Urothelium cell line (cell line): ENCODE results near the gene ECEL1.
"Not testable (repeated sequence)": the region's sequence is repeated elsewhere in the genome, so short reads cannot be mapped to it uniquely, and the experiment has no call there.

Experiments
- DNase-seq: peaks from one replicate; pipeline ENCODE4 v3.0.0; 2011; ENCODE audit warnings: low spot score, mixed read lengths
- FAIRE-seq: peaks from 2 replicates; lab custom pipeline; 2011; peaks lifted over from hg19 to GRCh38; lab: Jason Lieb, UNC

Gene ECEL1

DNA sequence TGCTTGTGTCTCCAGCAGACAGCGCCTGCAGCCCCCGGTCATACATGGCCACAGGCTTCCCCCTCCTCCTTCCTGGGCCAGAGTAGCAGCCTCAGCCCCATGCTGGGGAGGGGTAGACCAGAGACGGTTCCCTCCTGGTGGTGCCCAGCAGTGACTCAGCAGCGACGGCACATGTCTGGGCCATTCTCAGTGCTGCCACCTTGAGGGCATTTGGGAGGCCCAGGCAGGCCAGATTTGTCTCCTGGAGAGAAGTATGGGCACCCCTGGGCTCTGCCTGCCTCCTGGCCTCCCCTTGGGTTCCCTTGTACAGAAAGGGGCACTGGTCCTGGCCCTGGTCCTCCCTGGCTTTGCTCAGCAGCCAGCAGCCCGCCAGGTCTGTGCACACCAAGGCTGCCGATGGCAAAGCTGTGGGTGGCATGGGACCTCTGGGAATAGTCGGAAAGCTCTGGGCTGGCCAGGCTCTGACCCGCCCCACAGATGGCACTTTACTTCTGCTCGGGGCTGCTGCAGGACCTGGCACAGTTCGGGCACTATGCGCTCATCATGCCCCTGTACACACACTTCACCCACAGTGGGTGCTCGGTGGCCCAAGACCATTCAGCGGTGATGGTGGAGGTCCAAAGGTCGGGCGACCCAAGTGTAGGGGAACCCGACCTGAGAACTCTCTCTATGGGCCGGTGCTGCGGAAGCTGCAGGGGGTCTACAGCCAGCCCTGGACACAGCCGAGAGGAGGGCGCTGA lies 43.1 kb downstream of the ECEL1 start:
- FAIRE-seq (peak; percentile 37), DNase-seq (peak; percentile 80)

DNA sequence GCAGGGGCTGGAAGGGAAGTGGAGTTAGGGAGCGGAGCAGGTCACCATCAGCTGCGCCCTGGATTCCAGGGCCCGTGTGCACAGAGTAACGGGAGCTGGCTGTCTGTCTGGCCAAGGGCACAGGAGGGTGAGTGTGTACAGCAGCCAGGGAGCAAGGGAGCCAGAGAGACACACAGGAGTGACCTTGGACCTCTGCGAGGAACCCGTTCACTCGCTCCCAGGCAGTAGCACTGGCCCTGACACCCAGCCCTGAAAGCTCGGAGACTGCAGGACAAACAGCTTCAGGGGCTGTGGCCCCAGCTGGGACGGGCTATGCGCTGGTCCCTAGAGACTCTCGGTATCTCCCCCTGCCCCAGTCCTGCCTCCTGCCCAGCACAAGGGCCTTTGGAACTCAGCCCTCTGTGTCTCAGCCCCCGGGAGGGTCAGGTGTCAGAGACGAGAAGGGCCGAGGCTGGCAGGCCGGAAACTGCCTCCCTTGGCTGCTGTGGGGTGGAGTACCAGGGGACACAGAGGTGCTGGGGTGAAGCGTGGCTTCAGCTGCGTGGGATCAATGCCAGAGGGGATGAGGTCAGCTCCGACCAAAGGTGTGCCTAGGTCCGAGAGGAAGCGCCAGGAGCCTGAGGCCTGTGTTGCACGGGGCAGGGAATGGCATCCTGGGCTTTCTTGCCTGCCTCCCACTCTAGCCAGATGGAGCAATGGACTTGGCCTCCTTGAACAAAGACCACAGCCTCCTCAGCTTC lies 43.8 kb downstream of the ECEL1 start:
- not testable (repeated sequence) for FAIRE-seq

DNA sequence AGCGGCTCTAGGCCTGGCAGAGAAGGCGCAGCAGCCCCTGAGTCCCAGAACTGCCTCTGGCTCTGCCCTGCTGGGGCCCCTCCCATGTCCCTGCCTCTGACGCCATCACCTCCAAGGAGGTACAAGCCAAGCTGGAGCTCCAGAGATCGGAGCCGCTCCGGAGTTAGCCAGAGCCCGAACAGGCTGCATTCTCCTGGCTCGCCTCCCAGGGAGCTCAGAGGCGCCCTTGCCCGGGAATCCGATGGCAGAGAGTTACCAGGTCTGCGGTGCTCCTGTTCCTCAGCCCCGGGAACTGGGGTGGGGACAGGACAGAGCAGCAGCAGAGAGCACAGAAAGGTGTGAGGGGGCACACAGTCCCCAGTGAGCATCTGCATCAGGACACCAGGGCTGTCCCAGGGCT lies 44.6 kb downstream of the ECEL1 start:
- not testable (repeated sequence) for DNase-seq, FAIRE-seq

More for the DNA sequence above, 43.8 kb downstream of the ECEL1 start:
- not testable (repeated sequence) for DNase-seq

DNA sequence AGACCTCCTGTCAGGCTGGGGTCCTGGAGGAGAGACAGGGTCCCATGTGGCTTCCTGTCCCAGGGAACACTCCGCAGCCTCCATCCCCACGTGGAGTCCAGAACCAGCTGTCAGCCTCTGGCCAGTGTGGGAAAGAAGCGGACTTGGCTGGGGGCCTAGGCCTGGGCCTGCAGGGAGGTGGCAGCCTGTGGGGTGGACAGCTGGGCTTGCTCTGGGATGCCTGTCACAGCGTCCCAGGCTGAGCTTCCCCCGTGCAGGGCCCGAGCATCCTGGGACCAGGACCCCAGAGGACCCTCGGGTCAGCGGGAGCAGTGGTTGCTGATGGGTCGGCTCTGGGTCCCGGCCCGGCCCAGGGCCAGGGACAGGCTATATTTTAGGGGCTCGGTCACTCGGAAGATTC lies 45.2 kb downstream of the ECEL1 start:
- FAIRE-seq, DNase-seq: not testable (repeated sequence)

DNA sequence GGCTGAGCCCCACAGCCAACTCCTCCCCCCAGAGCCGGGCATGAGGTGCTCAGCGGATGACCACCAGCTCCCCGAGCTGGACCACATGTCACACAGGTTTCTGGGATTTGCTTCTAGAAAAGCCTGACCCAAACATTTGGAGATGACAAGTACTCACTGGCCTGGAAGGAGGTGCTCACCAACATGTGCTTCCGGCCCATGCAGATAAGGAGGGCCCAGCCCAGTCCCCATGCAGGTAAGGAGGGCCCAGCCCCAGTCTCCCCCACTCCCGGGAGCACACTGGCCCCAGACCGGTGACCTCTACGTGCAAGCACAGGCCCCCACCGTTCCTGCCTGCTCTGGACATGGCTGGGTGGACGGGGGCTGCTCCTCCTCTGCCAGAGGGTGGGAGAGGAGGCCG lies 45.7 kb downstream of the ECEL1 start:
- not testable (repeated sequence) for DNase-seq, FAIRE-seq

DNA sequence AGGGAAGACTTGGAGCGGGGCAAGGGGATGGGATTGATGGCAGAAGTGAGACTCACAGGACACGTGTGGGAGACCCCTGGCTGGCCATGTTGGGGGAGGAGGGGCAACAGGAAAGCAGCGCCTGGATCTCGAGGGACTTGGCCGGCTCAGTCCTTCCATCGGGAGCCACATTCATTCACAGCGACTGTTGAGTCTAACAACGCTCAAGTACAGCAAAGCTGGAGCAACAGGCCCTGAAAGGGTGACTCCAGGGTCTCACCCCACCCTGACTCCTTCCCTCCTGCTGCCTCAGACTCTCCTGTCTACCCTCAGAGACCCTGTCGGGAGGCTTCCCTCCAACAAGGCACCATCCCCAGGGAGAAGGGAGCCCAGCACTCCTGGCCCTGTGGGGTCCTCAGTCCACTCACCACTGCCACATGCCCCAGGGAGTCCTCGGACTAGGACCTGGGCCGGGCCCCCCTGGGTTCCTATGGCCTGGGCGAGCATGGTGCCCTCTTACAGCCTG lies 46.4 kb downstream of the ECEL1 start:
- FAIRE-seq (no peak), DNase-seq (no peak)

DNA sequence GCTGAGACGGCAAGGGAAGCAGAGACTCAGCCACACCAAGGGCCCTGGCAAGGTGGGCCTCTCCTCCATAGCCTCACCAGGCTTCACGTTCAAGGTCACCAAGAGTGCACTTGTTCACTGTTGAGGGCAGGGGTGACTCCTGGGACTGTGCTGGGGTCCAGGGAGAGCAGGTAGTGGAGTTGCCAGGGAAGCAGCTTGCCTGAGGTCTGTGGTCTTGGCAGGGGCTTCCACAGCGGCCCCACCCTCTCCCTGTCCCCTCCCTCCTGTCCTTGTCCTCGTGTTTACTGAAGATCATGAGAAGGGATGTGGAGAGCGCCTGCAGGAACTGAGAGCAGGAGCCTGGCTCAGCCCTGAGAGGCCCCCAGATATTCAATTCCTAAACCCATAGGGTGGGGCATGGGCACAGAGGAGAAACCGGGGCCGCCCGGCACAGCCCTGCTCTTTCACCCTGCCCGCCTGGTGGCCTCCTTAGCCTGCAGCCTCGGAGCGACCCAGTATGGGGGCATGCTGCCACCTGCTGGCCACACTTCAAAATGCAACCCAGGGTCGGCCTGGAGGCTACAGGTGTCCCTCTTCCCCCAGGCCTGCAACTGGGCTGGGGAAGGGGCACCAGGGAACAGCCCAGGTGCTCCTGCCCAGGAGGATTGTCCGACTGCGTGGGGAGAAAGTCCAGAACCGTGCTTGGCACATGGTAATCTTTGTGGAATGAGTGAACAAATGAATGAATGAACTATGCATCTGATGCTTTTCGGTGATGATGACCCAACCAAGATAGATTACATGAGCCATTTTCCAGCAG lies 47.2 kb downstream of the ECEL1 start:
- FAIRE-seq (peak; percentile 77), DNase-seq (peak; percentile 81)

DNA sequence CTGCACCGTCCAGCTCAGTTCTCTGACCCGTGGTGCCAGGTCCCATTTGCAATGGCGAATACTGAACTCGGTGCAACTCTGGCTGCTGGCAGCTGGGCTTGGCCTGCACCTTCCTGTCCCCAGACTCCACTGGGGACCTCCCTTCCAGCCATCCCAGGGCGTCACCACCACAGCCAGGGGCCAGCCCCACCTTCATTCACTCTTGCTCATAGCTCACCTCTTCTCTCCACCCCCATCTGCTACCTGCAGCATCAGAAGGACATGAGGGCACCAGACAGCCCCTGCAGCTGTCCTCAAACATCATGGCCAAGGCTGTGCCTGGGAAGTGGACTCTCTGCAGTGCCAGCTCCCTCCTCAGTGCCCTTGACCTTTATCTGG lies 47.9 kb downstream of the ECEL1 start:
- no peak for DNase-seq
- peak; percentile 9 for FAIRE-seq

DNA sequence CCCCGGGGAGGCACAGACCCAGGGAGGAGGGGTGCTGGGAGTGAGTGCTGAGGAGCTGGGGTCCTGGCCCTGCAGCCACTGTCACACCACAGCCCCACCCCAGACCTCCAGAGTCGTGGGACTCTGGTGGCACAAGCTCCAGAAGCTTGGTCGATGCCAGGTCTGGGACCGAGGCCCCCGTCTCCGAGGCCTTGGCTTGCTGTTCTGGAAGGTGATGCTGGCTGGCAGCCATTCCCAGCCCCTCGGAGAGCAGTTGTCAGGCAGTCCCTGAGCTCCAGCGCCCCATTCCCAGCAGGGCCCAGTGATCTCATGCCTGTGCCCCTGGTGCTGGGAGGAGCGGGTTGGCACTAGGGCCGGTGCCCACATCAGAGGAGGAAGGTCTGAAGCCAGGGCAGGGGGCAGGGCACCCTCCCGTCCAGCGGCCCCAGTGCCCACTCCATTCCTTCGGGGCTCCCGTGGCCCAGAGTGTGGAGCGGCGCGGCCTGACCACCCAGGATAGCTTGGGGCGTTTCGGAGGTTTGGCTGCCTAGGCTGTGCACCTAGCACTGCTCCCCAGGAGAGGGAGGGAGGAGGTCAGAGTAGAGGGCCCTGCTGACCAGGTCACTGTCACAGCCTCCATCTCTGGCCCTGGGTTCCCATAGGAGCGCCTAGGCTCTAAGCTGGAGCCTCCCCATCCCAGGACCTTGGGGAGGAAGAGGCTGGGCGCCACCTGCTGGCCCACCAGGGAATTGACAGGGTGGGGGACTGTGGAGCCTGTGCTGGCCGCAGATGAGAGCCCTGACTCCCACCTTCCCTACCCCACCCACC lies 48.5 kb downstream of the ECEL1 start:
- DNase-seq (no peak), FAIRE-seq (no peak)

DNA sequence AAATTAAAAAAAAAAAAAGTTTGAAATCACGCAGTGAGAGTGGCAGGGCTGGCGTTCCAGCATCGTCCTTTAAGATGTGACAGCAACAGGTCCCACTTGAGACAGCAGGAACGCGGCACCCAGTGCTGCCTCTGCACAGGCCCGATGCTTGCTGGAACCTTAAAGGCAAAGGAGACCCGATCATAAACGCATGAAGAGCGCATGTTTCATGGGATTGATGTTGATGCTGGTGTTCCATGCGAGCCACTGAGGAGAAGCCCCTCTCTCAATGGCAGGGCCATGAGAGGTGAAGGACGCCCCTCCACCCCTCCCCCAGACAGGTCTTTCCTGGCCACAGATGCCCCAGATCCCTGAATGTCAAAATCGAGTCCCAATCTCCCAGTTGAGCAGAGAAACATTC lies 49.5 kb downstream of the ECEL1 start:
- no peak for FAIRE-seq
- DNase-seq: no peak

DNA sequence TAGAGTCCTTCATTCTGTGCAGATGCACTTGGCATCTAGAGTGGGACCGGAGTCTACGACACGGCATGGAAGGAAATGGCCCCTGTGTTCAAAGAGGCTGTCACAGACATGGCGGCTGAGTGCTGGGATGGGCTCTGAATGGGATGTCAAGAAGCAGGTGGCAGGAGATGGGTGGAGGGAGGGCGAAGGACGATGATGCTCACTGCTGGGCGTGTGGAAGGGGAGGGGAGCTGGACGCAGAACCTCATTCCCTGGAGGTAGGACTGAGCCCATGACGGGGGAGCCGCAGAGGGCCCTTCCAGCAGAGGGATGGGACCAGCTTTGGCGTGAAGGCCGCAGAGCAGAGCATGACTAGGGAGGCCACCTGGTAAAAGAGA lies 50.5 kb downstream of the ECEL1 start:
- no peak for DNase-seq
- no peak for FAIRE-seq

DNA sequence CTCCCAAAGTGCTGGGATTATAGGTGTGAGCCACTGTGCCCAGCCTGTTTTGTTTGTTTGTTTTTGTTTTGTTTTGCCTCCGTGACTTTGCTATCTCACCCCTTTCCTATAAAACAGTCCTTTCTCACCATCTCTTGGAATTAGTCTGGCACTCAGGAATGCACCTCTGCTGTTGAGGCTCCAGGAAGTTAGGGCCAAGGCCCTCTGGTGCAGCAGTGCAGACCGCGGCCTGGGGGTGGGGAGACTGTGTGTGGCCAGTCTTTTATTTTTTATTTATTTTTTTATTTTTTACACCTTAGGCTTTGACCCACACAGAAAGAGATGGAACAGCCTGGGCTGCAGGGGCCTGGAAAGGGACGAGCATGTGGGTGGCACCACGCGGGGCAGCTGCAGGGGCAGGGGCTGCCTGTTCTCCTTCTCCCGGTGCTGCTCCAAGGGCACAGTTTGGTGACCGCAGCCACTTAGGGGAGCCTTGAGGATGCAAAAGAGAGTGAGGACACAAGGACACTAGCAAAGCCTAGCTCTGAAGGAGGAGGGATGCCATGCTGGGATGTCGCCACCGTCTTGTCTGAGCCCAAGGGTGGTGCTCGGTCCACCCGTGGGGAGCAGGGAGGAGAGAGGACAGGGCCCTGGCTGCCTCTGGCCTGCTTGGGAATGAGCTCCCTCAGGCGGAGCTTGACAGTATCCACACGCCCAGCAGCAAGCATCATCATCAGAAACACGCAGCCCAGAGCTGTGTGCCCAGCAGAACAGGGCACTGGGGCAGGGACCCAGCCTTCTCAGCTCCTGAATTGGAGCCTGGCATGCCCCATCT lies 51.0 kb downstream of the ECEL1 start:
- DNase-seq (no peak), FAIRE-seq (no peak)

DNA sequence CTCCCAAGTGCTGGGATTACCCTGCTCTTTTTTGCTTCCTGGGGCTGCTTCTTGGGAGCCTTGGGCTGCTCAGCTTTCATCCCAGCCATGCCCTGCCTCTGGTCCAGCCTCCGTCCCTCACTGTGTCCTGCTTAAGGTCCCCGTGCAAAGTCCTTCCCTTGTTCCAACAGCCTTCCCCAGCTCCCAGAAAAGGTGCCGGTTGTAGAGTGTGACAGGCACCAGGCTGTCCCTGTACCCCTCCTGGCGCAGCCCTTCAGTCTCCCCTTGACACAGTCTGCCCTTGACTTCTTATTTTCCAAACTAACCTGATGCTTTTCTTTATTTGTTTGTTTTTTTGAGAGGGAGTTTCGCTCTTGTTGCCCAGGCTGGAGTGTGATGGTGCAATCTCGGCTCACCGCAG lies 51.8 kb downstream of the ECEL1 start:
- DNase-seq (no peak), FAIRE-seq (no peak)

DNA sequence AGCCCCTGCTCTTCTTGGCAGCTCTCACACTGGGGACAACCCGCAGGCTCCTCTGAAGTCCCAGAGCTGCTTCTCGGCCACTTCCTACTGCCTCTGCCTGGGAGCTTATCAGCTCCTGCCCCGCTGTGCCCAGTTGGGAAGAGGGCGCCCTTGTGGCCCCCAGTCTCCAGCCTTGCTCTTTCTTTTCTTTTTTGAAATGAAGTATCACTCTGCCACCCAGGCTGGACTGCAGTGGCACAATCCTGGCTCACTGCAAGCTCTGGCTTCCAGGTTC lies 52.3 kb downstream of the ECEL1 start:
- DNase-seq (no peak), FAIRE-seq (no peak)

DNA sequence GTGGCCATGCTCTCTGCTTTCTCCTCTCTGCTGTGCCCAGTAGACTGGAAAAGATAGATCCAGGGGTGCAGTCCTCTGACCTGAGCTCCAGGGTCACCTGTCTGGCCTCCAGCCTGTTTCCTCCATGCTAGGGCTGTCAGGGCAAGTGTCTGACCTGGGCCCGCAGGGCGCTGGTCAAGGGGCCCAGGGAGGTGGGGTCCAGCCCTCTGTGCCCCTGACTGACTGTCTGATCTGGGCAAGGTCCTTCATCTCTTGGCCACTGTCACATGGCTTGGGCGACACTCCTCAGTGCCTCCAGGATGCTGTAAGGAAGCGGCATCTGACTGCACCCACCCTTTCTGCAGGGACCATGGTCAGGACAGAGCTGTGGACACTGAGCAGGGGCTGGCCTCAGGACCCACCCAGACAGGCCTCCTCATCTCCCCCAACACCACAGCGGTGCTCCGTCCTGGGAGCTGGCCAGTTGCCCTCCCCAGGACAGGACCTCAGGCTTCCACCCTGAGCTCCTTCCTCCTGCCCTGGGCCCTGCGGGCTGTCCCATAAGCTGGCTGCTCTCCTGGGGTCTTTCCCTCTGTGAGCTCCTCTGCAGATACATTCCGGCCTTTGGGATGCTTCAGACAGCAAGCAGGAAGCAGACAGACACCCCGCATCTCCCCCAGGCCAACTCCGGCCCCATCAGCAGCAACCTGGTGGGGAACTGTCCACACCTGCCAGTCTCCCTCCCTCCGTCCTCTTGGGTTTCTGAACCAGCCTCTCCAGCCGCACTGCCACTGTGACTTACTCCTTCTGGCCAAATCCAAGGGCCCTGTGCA lies 52.9 kb downstream of the ECEL1 start:
- no peak for DNase-seq
- FAIRE-seq: no peak

DNA sequence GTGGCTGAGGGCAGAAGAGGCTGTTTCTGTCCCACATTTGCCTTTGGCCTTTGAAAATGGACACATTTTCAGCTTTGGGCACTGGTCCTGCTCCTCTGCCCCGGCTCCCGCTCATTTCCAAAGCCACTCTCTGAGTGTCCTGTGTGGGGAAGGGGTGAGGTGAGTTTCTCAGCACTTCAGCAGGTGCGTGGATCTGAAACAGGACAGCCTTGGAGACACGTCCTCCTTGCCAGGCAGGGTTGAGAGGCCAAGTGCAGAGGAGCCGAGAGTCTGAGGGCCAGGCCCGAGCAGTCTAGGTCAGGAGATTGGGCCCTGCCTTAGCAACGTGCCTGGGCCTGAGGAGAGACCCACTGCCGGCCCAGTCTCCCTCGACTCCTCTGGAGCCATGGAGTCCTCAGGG lies 53.5 kb downstream of the ECEL1 start:
- DNase-seq (no peak), FAIRE-seq (no peak)

DNA sequence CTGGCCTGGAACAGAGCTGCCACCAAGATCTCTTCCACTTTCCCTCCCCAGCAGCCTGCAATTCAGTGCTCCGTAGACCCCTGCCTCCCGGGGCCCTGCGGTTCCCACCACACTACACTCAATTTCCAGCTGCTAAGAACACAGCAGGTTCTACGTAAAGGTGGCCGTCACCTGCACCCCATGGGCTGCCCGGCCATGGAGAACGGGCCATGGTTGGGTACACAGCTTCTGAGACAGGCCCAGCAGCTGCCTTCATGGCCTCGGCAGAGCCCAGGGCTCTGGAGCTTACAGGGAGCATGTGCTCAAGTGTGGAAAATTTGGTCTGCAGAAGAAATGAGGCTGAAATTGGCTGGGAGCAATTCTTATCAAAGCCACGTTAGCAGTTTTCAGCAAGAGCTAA lies 54.0 kb downstream of the ECEL1 start:
- peak; percentile 44 for FAIRE-seq
- not testable (repeated sequence) for DNase-seq

DNA sequence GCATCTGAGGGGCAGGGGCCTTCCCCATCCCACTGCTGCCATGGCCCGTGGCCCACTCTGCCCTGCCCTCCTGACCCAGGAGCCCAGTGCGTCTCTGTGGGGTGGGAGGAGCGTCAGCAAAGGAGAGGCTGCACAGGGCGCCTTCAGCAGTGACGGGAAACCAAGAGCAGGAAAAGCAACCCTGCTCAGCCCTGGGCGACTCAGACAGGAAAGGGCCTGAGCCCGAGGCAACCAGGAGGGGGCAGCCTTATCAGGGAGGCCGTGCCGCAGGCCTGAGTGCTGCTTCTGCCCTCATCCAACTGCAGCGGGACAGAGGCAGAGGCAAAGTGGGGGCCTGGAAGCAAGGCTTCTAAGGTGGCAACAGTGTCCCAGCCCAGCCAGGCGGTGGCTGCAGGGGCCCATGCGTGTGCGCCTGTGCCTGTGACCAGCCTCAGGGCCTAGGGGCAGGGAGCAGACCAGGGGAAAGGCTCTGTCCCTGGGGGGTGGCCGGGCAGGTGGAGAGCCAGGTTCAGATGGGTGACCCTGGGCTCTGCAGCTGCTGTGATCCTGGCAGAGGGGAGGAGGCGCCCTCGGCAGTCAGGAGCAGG lies 54.9 kb downstream of the ECEL1 start:
- no peak for FAIRE-seq

More for the DNA sequence above, 54.9 kb downstream of the ECEL1 start:
- DNase-seq: no peak
